Mucosa of descending colon (tissue), 3 donors: Measurements from ENCODE around the gene TMEM184A. TPM values are rescaled to one million over a fixed set of nuclear protein-coding genes. Genes with fewer than 3 reads are reported as not detected.

ENCODE experiments used
- ATAC-seq: fragments of 200-7000 bp; cut with Tn5 transposase; one replicate; pipeline ENCODE4 v1.9.1; 2020; ENCODE audit warnings: mild to moderate bottlenecking, moderate library complexity
- DNase-seq, 3 donors: peaks; one replicate each; pipeline ENCODE4 v3.0.0-alpha.2; 2020
- H3K36me3 ChIP-seq: fragments of 200-600 bp; one replicate; pipeline ENCODE4 v1.8.0; 2021; ENCODE audit warnings: low read depth, mild to moderate bottlenecking
- H3K4me1 ChIP-seq: fragments of 200-600 bp; one replicate; pipeline ENCODE4 v1.8.0; 2021; ENCODE audit warnings: low read depth, mild to moderate bottlenecking
- H3K4me3 ChIP-seq: fragments of 200-600 bp; one replicate; pipeline ENCODE4 v1.8.0; 2021; ENCODE audit warnings: mild to moderate bottlenecking
- H3K9me3 ChIP-seq: fragments of 200-600 bp; one replicate; pipeline ENCODE4 v1.8.0; 2021; ENCODE audit warnings: mild to moderate bottlenecking
- CTCF ChIP-seq: fragments of 200-600 bp; IDR thresholded peaks from one replicate; pipeline ENCODE4 v1.8.0; 2022; ENCODE audit warnings: antibody characterized with exemption, mild to moderate bottlenecking
- intact Hi-C, 2 donors: fragments of 100-400 bp; cut with DNase I in 1 of 2; cut with micrococcal nuclease in 1 of 2; formaldehyde crosslinking; loops; one replicate each; pipeline versions ENCODE4 v1.11.0 to v1.11.1; 2022; cut with DNase I, micrococcal nuclease
- total RNA-seq, 3 donors: library from RNA; stranded (reverse); fragmentation: NEBNext Ultra II Directional in 2 of 3; extraction: Animal tissue kit (Norgen Biotek cat#: 25700) in 2 of 3; gene quantifications; one replicate each; pipeline versions ENCODE4 v1.2.1 to v1.2.4, GENCODE V29; 2021 to 2023
- donor health status: DM: no; HTN: no; CAD: no; lungs with moderate emphysema.
- donor health status: DM: no; HTN: no; CAD: no.
- donor health status: DM: no; HTN: yes; CAD: no.

Gene TMEM184A
- total RNA-seq, 3 donors from 2014 or later, result 36.7 to 87.9 (median 66.0) TPM

GRCh38 chr7:1553512-1554210 is 2.3 kb downstream of the TMEM184A start:
- Histone ChIP-seq H3K4me3 (no peak overlapping the region), H3K36me3 (no peaks in the 10 kb centered on the region)

GRCh38 chr7:1552200-1552599 is 3.8 kb downstream of the TMEM184A start:
- TF ChIP-seq CTCF, result no peak
- DNase-seq, result no peak
- no peak for ATAC-seq
- H3K4me3 ChIP-seq, result no peak overlapping the region
- no peaks in the 10 kb centered on the region for H3K9me3 ChIP-seq
- intact Hi-C loops, result no loop called here
- no peaks in the 10 kb centered on the region for H3K4me1 ChIP-seq
- H3K36me3 ChIP-seq, result no peaks in the 10 kb centered on the region

More at GRCh38 chr7:1553512-1554210, 2.3 kb downstream of the TMEM184A start:
- Histone ChIP-seq H3K4me1 (no peaks in the 10 kb centered on the region), H3K9me3 (no peaks in the 10 kb centered on the region)
- TF ChIP-seq CTCF, result no peak
- no peak for ATAC-seq
- no peak for DNase-seq
- intact Hi-C loops, result no loop called here

GRCh38 chr7:1550846-1551155 is 5.2 kb downstream of the TMEM184A start:
- intact Hi-C loops, result no loop called here
- H3K4me3 ChIP-seq, result no peak overlapping the region
- TF ChIP-seq CTCF, result no peak
- DNase-seq (no peak), ATAC-seq (no peak)
- H3K36me3 ChIP-seq, result no peaks in the 10 kb centered on the region
- no peaks in the 10 kb centered on the region for H3K9me3 ChIP-seq
- no peaks in the 10 kb centered on the region for H3K4me1 ChIP-seq

- no peaks in the 10 kb centered on the region for H3K4me1 ChIP-seq
- no peak for ATAC-seq
- H3K9me3 ChIP-seq, result no peaks in the 10 kb centered on the region
- no peaks in the 10 kb centered on the region for H3K36me3 ChIP-seq
- intact Hi-C loops, result no loop called here
- no peak for DNase-seq
- no peak overlapping the region for H3K4me3 ChIP-seq
- no peak for TF ChIP-seq CTCF
These were observed 5.8 kb downstream of the TMEM184A start for GRCh38 chr7:1550005-1550845.

- Histone ChIP-seq H3K36me3 (no peaks in the 10 kb centered on the region), H3K4me3 (no peak overlapping the region), H3K9me3 (no peaks in the 10 kb centered on the region), H3K4me1 (no peaks in the 10 kb centered on the region)
- DNase-seq, result no peak
- intact Hi-C loops, result no loop called here
- no peak for TF ChIP-seq CTCF
- no peak for ATAC-seq
These were observed 6.5 kb downstream of the TMEM184A start for GRCh38 chr7:1549357-1550004.
